HG03342 (cell line): ENCODE results near the gene HNRNPH2.

Source experiments
- ATAC-seq: cut with Tn5 transposase; IDR thresholded peaks from one replicate; pipeline ENCODE4 v1.9.1; 2021; ENCODE audit warnings: mild to moderate bottlenecking, moderate library complexity; ENCODE audit not compliant: unreplicated experiment

HNRNPH2 gene

GRCh38 chrX:101450961-101451360 is 42.9 kb downstream of the HNRNPH2 start:
- ATAC-seq: no peak

GRCh38 chrX:101452056-101452455 is 44.0 kb downstream of the HNRNPH2 start:
- no peak for ATAC-seq

DNA sequence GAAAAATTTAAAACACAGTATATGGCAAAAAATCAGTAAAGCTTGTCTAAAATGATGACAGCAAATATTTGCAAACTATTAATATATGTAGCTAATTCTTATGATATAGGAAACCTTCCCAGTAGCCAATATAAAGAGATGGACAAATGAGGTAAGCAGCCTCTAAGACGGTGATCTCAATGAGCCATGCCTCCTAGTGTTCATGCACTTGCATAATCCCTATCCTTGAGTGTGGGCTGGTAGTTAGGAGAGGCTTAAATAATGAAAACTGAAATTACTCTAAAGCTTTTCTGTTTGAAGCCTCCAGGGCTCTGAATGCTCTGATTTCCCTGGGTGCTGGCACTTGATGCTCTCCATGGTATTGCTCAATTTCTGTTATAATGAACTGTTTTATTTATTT is 52.6 kb downstream of the HNRNPH2 start:
- no peak for ATAC-seq

DNA sequence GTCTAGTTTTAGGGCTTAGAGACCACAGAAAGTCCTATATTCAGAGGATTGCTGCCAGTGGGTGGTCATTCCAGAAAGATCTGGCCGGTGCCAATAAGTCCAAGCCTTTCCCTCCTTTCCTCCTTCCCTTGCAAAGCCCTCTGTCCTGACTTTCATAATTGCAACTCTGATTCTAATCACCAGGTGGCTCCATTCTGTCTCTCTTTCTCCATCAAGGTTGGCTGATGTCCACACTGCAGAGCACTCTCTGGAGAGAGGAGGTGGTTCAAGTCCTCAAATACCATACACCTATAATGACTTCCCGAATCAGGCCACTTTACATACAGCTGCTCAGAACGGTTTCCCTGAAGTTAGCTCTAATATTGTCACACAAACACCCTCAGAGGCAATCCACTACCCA is 54.9 kb downstream of the HNRNPH2 start:
- no peak for ATAC-seq
